Endothelial cell of umbilical vein (primary cell): Measurements from ENCODE around the gene TAPBP.

Source experiments
- MYC ChIP-seq: IDR thresholded peaks from one replicate; pipeline ENCODE4 v1.6.1; 2011; ENCODE audit warnings: mild to moderate bottlenecking, low read depth, low read length
- TF ChIP-seq, protein P1 (sequence below), 2 donors: IDR thresholded peaks; 1 replicate in 1 of 2; 2 replicates in 1 of 2; pipeline ENCODE4 v1.5.1; 2011; ENCODE audit warnings: low read length in 2 of 2, mild to moderate bottlenecking in 2 of 2, moderate library complexity in 2 of 2, control low read depth in 1 of 2, inconsistent platforms in 1 of 2, low read depth in 1 of 2; ENCODE audit not compliant: insufficient read depth in 1 of 2; ENCODE audit errors: extremely low read depth in 1 of 2

DNA sequence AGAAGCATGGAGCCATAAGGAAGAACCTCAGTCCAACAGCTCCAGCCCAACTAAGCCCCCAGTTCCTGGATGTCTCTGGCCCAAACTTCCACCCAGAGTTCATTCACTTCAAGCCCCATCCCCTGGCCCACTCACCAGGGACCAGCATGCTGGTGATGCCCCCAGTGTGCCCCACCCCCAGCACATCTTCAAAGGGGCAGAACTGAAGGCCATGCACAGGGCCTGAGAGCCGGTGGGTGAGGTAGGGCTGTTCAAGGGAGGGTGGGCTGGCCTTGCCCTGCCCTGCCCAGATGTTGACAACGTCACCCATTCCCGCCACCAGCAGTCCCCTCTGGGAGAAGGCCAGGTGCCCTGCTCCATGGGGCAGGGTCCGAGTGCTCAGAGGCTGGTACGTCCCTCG is 33.3 kb downstream of the TAPBP start:
- no peak for TF ChIP-seq MYC
- TF ChIP-seq, protein P1, sequence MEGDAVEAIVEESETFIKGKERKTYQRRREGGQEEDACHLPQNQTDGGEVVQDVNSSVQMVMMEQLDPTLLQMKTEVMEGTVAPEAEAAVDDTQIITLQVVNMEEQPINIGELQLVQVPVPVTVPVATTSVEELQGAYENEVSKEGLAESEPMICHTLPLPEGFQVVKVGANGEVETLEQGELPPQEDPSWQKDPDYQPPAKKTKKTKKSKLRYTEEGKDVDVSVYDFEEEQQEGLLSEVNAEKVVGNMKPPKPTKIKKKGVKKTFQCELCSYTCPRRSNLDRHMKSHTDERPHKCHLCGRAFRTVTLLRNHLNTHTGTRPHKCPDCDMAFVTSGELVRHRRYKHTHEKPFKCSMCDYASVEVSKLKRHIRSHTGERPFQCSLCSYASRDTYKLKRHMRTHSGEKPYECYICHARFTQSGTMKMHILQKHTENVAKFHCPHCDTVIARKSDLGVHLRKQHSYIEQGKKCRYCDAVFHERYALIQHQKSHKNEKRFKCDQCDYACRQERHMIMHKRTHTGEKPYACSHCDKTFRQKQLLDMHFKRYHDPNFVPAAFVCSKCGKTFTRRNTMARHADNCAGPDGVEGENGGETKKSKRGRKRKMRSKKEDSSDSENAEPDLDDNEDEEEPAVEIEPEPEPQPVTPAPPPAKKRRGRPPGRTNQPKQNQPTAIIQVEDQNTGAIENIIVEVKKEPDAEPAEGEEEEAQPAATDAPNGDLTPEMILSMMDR (IDR thresholded peaks at IDR 0.05; ENCODE audit: extremely low read depth in 1 of 2, insufficient read depth in 1 of 2, low read depth in 1 of 2, low read length in 2 of 2) = no peak
